SK-N-SH (cell line): Measurements from ENCODE around the gene ERAL1. TPM values are rescaled to one million over a fixed set of nuclear protein-coding genes. Genes with fewer than 3 reads are reported as not detected.

Experiments used
- CTCF ChIA-PET: fragments of 300-600, 350-600 bp; formaldehyde crosslinking; extraction: SDS; loops from one replicate; lab custom pipeline; 2021; lab: Yijun Ruan, JAX
- POLR2A ChIA-PET: fragments of 350-600 bp; sonication (Branson Sonifier 250); formaldehyde crosslinking; extraction: SDS; loops from one replicate; lab custom pipeline; 2020; ENCODE audit warnings: antibody characterized with exemption, inconsistent platforms; lab: Yijun Ruan, JAX
- DNase-seq: peaks from one replicate; pipeline ENCODE4 v3.0.0; 2012
- H2AFZ ChIP-seq: fragments of 200-600 bp; sonication (generic); 2 replicates; pipeline ENCODE4 v1.8.1; 2016; ENCODE audit warnings: antibody characterized with exemption, mild to moderate bottlenecking, low read depth
- H3F3A ChIP-seq: fragments of 200-600 bp; sonication (generic); replicated peaks from 2 replicates; pipeline ENCODE3; 2016; ENCODE audit warnings: antibody characterized with exemption, mild to moderate bottlenecking; ENCODE audit not compliant: insufficient read depth
- H3K27ac ChIP-seq, 2 experiments: fragments of 200-500 bp in 1 of 2; fragments of 200-600 bp in 1 of 2; sonication (Bioruptor generic) in 1 of 2; sonication (generic), shearing (Covaris generic) in 1 of 2; 2 replicates each; pipeline versions ENCODE4 v1.5.1 to v1.6.1; 2014 to 2016; ENCODE audit warnings: low read depth in 2 of 2, inconsistent platforms in 1 of 2, low read length in 1 of 2, mild to moderate bottlenecking in 1 of 2, mixed read lengths in 1 of 2
- H3K27me3 ChIP-seq: fragments of 200-600 bp; sonication (generic), shearing (Covaris generic); 2 replicates; pipeline ENCODE4 v1.6.1; 2016; ENCODE audit warnings: mixed run types; ENCODE audit not compliant: insufficient read depth
- H3K36me3 ChIP-seq, 2 experiments: fragments of 200-500 bp in 1 of 2; fragments of 200-600 bp in 1 of 2; sonication (Bioruptor generic) in 1 of 2; sonication (generic) in 1 of 2; replicated peaks in 1 of 2; 2 replicates each; pipeline versions ENCODE3 to v1.5.1; 2014 to 2016; ENCODE audit warnings: low read length in 1 of 2, mild to moderate bottlenecking in 1 of 2; ENCODE audit not compliant: insufficient read depth in 2 of 2, control insufficient read depth in 1 of 2
- H3K4me1 ChIP-seq, 2 experiments: fragments of 200-500 bp in 1 of 2; fragments of 200-600 bp in 1 of 2; sonication (Bioruptor generic) in 1 of 2; sonication (generic), shearing (Covaris generic) in 1 of 2; 2 replicates each; pipeline versions ENCODE4 v1.5.1 to v1.6.1; 2014 to 2016; ENCODE audit warnings: low read depth in 1 of 2, low read length in 1 of 2, mixed run types in 1 of 2; ENCODE audit not compliant: insufficient read depth in 2 of 2, control insufficient read depth in 1 of 2
- H3K4me2 ChIP-seq: fragments of 200-600 bp; sonication (generic), shearing (Covaris generic); 2 replicates; pipeline ENCODE4 v1.6.1; 2017; ENCODE audit warnings: mixed run types
- H3K4me3 ChIP-seq, 2 experiments: fragments of 200-500 bp in 1 of 2; fragments of 200-600 bp in 1 of 2; sonication (Bioruptor generic) in 1 of 2; sonication (generic), shearing (Covaris generic) in 1 of 2; 2 replicates each; pipeline versions ENCODE4 v1.5.1 to v1.8.1; 2014 to 2016; ENCODE audit warnings: low read depth in 2 of 2, inconsistent platforms in 1 of 2, low read length in 1 of 2, mild to moderate bottlenecking in 1 of 2, mixed read lengths in 1 of 2, moderate library complexity in 1 of 2
- H3K79me2 ChIP-seq: fragments of 200-600 bp; sonication (generic); 2 replicates; pipeline ENCODE4 v1.8.1; 2017; ENCODE audit warnings: mild to moderate bottlenecking; ENCODE audit not compliant: insufficient read depth
- H3K9ac ChIP-seq: fragments of 200-600 bp; sonication (generic); 2 replicates; pipeline ENCODE4 v1.6.1; 2017; ENCODE audit warnings: mixed run types
- H3K9me2 ChIP-seq: fragments of 200-600 bp; sonication (generic); 2 replicates; pipeline ENCODE4 v1.6.1; 2017; ENCODE audit warnings: mixed run types
- H3K9me3 ChIP-seq: fragments of 200-600 bp; sonication (generic); 2 replicates; pipeline ENCODE4 v1.6.1; 2017; ENCODE audit warnings: mixed run types, mild to moderate bottlenecking, moderate library complexity
- H4K20me1 ChIP-seq: fragments of 200-600 bp; sonication (generic); 2 replicates; pipeline ENCODE4 v1.6.1; 2017; ENCODE audit warnings: mild to moderate bottlenecking, mixed run types; ENCODE audit not compliant: insufficient read depth
- CHD2 ChIP-seq: fragments of 150-350 bp; IDR thresholded peaks from 2 replicates; pipeline ENCODE4 v1.6.1; 2018; ENCODE audit warnings: low read length; ENCODE audit not compliant: partially characterized antibody
- CTCF ChIP-seq: fragments of 200-600 bp; sonication (generic); IDR thresholded peaks from 2 replicates; pipeline ENCODE4 v1.6.1; 2017; ENCODE audit warnings: antibody characterized with exemption, mild to moderate bottlenecking, moderate library complexity
- GABPA ChIP-seq: IDR thresholded peaks from 2 replicates; pipeline ENCODE4 v1.4.0; 2012; ENCODE audit warnings: low read depth, mild to moderate bottlenecking
- GATA2 ChIP-seq: sonication (generic); formaldehyde crosslinking; IDR thresholded peaks from 2 replicates; pipeline ENCODE4 v1.5.0; 2020; ENCODE audit warnings: mild to moderate bottlenecking, missing genetic modification reagents
- PBX3 ChIP-seq: IDR thresholded peaks from 2 replicates; pipeline ENCODE4; 2012
- POLR2AphosphoS5 ChIP-seq: IDR thresholded peaks from 2 replicates; pipeline ENCODE4 v1.6.1; 2012; ENCODE audit warnings: low read depth, low read length
- RCOR1 ChIP-seq: fragments of 150-350 bp; IDR thresholded peaks from 2 replicates; pipeline ENCODE4 v1.6.1; 2017; ENCODE audit warnings: antibody characterized with exemption, low read length
- SIN3A ChIP-seq: IDR thresholded peaks from 2 replicates; pipeline ENCODE4 v1.6.1; 2012; ENCODE audit warnings: low read depth, mild to moderate bottlenecking, low read length, moderate library complexity, borderline replicate concordance
- TCF12 ChIP-seq: IDR thresholded peaks from 2 replicates; pipeline ENCODE4 v1.4.0; 2012
- USF2 ChIP-seq: fragments of 150-350 bp; IDR thresholded peaks from 2 replicates; pipeline ENCODE4 v1.6.1; 2017; ENCODE audit warnings: antibody characterized with exemption, low read length, low read depth, borderline replicate concordance
- ZBTB33 ChIP-seq: IDR thresholded peaks from 2 replicates; pipeline ENCODE4 v1.4.0; 2012; ENCODE audit warnings: low read depth, borderline replicate concordance
- WGBS: methylation state at CpG from one replicate; pipeline ENCODE4 v1.1.6; 2017; ENCODE audit warnings: low lambda C conversion rate; 5-methylcytosine and 5-hydroxymethylcytosine counted together
- polyA plus RNA-seq, 3 experiments: library from polyadenylated mRNA; depleted of rRNA; stranded (reverse); fragments of >200 nt; gene quantifications; 2 replicates each; pipeline ENCODE4 v1.2.3, GENCODE V29; 2012

ERAL1 gene
- polyA plus RNA-seq, 1 of the 3 experiments (the other 2 are of a cell fraction): 57.3 TPM

- H2AFZ ChIP-seq: no peak overlapping the region
- peaks cover 18% of the 10 kb centered on the region for H4K20me1 ChIP-seq
- 95% methylated on average over 1 of the region's 1 CpG for WGBS
Measured at GRCh38 chr17:28810437-28810836, 44.4 kb upstream of the ERAL1 start.

GRCh38 chr17:28811651-28812090 lies 43.1 kb upstream of the ERAL1 start:
- Histone ChIP-seq H2AFZ (peak overlapping the region; percentile 24; the same call in 1 of the 2 replicates), H4K20me1 (peaks cover 18% of the 10 kb centered on the region), H3K9me3 (no peaks in the 10 kb centered on the region), H3K79me2 (peaks cover 77% of the 10 kb centered on the region), H3K9me2 (no peaks in the 10 kb centered on the region), H3K4me2 (peak overlapping the region; percentile 81), H3K36me3 (no peaks in the 10 kb centered on the region), H3K9ac (peak overlapping the region; percentile 88), H3K27me3 (no peaks in the 10 kb centered on the region), H3K4me3 (peak overlapping the region; percentile 67 to 88), H3K4me1 (peaks cover 3 to 36% of the 10 kb centered on the region in 2 experiments), H3K27ac (peak overlapping the region; percentile 89 to 95), H3F3A (peaks cover 39% of the 10 kb centered on the region)
- POLR2A ChIA-PET: interaction anchor here (0.8 to 1.4 kb wide), 3 partner anchors 48 to 92 kb away, joined by 3 read pairs; partner anchors contain the start of genes RPL23A and TRAF4
- TF ChIP-seq TCF12 (no peak), GATA2 (peak; percentile 47; the same call in 1 of the 2 replicates)
- CTCF ChIA-PET: interaction anchor here (1.1 to 2.1 kb wide), 3 partner anchors 21 to 48 kb away, joined by 3 to 12 read pairs (median 5); no protein-coding TSS in a partner anchor
- WGBS: 6% methylated on average over 6 of the region's 6 CpGs
- DNase-seq: peak; percentile 15

More at GRCh38 chr17:28810437-28810836, 44.4 kb upstream of the ERAL1 start:
- H3K4me1 ChIP-seq: peaks cover 3 to 39% of the 10 kb centered on the region in 2 experiments
- H3K9me3 ChIP-seq: no peaks in the 10 kb centered on the region
- peaks cover 77% of the 10 kb centered on the region for H3K79me2 ChIP-seq
- no peak for TF ChIP-seq ZBTB33
- TF ChIP-seq RCOR1: no peak
- no peak overlapping the region for H3K9ac ChIP-seq
- no peaks in the 10 kb centered on the region for H3K9me2 ChIP-seq
- peaks cover 4 to 7% of the 10 kb centered on the region in 2 experiments for H3K36me3 ChIP-seq
- H3K27ac ChIP-seq: no peak overlapping the region
- H3F3A ChIP-seq: peaks cover 45% of the 10 kb centered on the region
- H3K27me3 ChIP-seq: no peaks in the 10 kb centered on the region
- H3K4me2 ChIP-seq: no peak overlapping the region
- no peak overlapping the region for H3K4me3 ChIP-seq
- ChIA-PET POLR2A (interaction anchor here (0.5 to 0.6 kb wide), 2 partner anchors 31 to 84 kb away, joined by 3 read pairs; no protein-coding TSS in a partner anchor), CTCF (interaction anchor here (0.6 to 1.6 kb wide), 4 partner anchors 13 to 92 kb away, joined by 3 to 5 read pairs (median 4); no protein-coding TSS in a partner anchor)
- no peak for DNase-seq

- Histone ChIP-seq H2AFZ (peak overlapping the region; percentile 90; the same call in 1 of the 2 replicates), H3K36me3 (no peaks in the 10 kb centered on the region), H3K9me2 (no peaks in the 10 kb centered on the region), H3K79me2 (peaks cover 77% of the 10 kb centered on the region), H3K4me1 (peaks cover 3 to 30% of the 10 kb centered on the region in 2 experiments), H3K27me3 (no peaks in the 10 kb centered on the region), H4K20me1 (peaks cover 16% of the 10 kb centered on the region), H3K4me3 (peak overlapping the region; percentile 67 to 88), H3K9me3 (no peaks in the 10 kb centered on the region), H3F3A (peaks cover 33% of the 10 kb centered on the region), H3K4me2 (peak overlapping the region; percentile 81), H3K27ac (peak overlapping the region; percentile 93 to 95), H3K9ac (peak overlapping the region; percentile 88)
- whole genome bisulfite sequencing: under 1% methylated on average over 26 of the region's 47 CpGs
- ChIA-PET CTCF (interaction anchor here (0.7 to 2.1 kb wide), 4 partner anchors 20 to 104 kb away, joined by 3 to 12 read pairs (median 3); no protein-coding TSS in a partner anchor), POLR2A (interaction anchor here (0.8 to 1.4 kb wide), 5 partner anchors 30 to 93 kb away, joined by 3 to 4 read pairs (median 3); partner anchors contain the start of genes FAM222B, RPL23A and TRAF4)
- peak; percentile 98 for DNase-seq
- TF ChIP-seq CHD2: peak; percentile 90
- TF ChIP-seq POLR2AphosphoS5: peak; percentile 52; the same call in 1 of the 2 replicates
- TF ChIP-seq SIN3A: peak; percentile 44; the same call in 1 of the 2 replicates
- TF ChIP-seq GATA2: peak; percentile 49
- TF ChIP-seq PBX3: peak; percentile 99
- TF ChIP-seq GABPA: peak; percentile 67
- TF ChIP-seq USF2: no peak
- no peak for TF ChIP-seq CTCF
Measured at GRCh38 chr17:28812091-28812747, 42.6 kb upstream of the ERAL1 start.
